Measurements from ENCODE around the gene PPP1R16B.

DNA sequence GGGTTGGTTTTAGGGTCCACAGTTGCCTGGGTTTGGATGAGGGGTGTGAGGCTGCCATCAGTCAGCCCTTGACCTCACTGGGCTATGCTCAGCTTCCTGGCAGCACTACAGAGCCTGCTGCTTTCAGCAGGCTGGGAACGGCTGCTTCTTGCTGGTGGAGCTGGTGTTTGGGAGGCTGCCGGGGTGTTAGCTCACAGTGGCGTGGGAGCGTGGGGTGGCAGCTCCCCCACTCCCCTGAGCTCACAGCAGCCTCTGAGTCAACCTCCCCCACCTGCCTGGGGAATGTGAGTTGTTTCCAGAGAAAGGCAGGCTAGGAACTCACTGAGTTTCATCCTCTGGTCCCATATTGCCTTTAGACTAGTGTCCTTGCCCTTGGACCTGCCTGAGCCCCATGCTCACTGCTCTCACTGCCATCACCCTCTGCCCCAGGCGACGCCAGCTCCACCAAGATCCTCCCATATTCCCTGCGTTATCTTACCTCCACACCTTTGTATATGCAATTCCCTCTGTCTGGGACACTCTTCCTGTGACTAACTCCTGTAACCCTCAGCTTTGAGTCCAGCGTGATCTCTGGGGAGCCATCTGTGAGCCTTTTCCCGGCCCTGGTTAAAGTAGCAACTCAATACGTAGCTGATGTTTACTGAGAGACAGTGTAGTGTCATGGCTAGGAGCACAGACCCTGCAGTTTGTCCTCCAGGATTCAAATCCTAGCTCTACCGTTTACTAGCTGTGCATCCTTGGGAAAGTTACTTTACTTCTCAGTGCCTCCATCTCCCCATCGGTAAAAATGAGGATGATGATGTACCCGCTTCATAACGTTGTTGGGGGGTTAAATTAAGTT, 34.8 kb downstream of the PPP1R16B start:
- TF ChIP-seq, protein P1, sequence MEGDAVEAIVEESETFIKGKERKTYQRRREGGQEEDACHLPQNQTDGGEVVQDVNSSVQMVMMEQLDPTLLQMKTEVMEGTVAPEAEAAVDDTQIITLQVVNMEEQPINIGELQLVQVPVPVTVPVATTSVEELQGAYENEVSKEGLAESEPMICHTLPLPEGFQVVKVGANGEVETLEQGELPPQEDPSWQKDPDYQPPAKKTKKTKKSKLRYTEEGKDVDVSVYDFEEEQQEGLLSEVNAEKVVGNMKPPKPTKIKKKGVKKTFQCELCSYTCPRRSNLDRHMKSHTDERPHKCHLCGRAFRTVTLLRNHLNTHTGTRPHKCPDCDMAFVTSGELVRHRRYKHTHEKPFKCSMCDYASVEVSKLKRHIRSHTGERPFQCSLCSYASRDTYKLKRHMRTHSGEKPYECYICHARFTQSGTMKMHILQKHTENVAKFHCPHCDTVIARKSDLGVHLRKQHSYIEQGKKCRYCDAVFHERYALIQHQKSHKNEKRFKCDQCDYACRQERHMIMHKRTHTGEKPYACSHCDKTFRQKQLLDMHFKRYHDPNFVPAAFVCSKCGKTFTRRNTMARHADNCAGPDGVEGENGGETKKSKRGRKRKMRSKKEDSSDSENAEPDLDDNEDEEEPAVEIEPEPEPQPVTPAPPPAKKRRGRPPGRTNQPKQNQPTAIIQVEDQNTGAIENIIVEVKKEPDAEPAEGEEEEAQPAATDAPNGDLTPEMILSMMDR (IDR thresholded peaks at IDR 0.05), result no peak
- no peak for TF ChIP-seq POLR2A (IDR thresholded peaks at IDR 0.05)

Measured in body of pancreas (tissue), 4 donors.